ENCODE data around the gene MEGF10. TPM values are rescaled to one million over a fixed set of nuclear protein-coding genes. Genes with fewer than 3 reads are reported as not detected.
"Not testable (repeated sequence)": the region's sequence is repeated elsewhere in the genome, so short reads cannot be mapped to it uniquely, and the experiment has no call there.

MEGF10 gene
- total RNA-seq, 1 donor from 2014 or later: 0.47 TPM

DNA sequence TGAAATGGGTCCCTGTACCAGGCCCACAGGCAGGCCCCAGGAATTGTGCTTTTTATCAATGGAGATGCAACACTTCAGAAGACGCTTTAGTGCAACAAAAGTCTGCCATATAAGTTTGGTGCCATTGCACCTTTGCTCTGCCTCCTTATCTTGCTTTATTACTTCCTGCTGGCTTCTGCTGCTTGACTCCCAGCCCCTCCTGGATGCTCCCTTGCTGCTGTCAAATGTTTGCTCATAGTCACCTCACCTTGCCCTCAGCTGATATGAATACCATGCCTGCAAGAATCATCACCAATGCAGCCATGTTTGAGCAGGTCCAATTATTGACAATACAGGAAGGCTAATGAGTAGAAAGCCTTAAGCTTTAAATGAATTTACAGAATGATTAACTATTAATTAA lies 25.4 kb downstream of the MEGF10 start:
- H3K27ac ChIP-seq (replicated peaks): no peak overlapping the region
- no peaks in the 10 kb centered on the region for H3K9me3 ChIP-seq (replicated peaks)
- no peaks in the 10 kb centered on the region for H3K36me3 ChIP-seq
- H3K4me1 ChIP-seq: no peaks in the 10 kb centered on the region
- intact Hi-C loops (cut with micrococcal nuclease): no loop called here
- TF ChIP-seq, protein P1, sequence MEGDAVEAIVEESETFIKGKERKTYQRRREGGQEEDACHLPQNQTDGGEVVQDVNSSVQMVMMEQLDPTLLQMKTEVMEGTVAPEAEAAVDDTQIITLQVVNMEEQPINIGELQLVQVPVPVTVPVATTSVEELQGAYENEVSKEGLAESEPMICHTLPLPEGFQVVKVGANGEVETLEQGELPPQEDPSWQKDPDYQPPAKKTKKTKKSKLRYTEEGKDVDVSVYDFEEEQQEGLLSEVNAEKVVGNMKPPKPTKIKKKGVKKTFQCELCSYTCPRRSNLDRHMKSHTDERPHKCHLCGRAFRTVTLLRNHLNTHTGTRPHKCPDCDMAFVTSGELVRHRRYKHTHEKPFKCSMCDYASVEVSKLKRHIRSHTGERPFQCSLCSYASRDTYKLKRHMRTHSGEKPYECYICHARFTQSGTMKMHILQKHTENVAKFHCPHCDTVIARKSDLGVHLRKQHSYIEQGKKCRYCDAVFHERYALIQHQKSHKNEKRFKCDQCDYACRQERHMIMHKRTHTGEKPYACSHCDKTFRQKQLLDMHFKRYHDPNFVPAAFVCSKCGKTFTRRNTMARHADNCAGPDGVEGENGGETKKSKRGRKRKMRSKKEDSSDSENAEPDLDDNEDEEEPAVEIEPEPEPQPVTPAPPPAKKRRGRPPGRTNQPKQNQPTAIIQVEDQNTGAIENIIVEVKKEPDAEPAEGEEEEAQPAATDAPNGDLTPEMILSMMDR (IDR thresholded peaks at IDR 0.05; ENCODE audit: borderline replicate concordance): no peak
- DNase-seq: no peak
- no peak overlapping the region for H3K4me3 ChIP-seq
- peaks cover 11% of the 10 kb centered on the region for H3K27me3 ChIP-seq (ENCODE audit: low read depth)

DNA sequence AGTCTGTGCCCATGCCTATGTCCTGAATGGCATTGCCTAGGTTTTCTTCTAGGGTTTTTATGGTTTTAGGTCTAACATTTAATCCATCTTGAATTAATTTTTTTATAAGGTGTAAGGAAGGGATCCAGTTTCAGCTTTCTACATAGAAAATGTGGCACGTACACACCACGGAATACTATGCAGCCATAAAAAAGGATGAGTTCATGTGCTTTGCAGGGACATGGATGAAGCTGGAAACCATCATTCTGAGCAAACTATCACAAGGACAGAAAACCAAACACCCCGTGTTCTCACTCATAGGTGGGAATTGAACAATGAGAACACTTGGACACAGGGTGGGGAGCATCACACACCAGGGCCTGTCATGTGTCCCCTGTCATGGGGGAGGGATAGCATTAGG lies 26.8 kb downstream of the MEGF10 start:
- H3K36me3 ChIP-seq; H3K27ac ChIP-seq (replicated peaks); intact Hi-C loops (cut with micrococcal nuclease); H3K4me3 ChIP-seq; H3K4me1 ChIP-seq; DNase-seq; H3K9me3 ChIP-seq (replicated peaks): not testable (repeated sequence)
- peaks cover 11% of the 10 kb centered on the region for H3K27me3 ChIP-seq (ENCODE audit: low read depth)

DNA sequence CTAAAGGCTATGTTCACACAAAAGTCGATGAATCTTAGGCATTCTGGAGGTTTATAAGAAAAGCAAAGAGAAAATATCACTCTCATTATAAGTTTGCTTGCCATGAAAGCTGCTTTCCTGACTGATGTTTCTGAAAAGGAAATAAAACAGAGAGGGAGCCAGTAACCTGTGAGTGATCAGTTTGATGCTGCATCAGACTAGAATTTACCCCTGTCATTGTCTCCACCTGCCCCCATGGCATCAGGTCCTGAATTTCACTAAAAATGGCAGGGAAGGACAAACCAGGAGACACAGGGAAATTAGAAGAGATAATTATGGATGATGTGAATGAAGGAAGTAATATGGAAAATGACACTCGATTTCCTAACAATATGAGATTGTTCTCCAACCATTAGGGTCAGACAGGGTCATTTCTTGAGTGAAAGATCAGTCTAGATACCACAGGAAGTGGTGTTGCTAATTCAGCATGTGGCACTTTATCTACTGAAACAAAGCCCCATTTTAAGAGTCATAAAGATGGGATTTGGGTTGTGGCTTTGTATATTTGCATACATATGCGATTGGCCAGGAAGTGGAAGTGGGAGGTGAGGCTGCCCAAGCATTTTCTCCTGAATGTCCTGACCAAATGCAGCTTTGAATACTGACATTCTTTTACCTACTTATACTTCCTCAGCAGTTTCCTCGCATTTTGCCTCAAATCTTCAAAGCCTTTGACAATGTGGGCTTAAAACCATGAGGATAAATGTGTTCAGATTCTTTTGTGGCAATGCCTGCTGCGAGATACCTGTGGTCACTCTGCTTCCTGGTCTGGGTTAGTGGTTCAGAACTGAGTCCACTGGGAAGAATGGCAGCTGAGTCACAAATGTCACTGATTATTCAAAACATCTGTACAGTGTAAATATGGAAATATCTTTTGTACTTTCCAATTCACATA lies 29.7 kb downstream of the MEGF10 start:
- intact Hi-C loops (cut with micrococcal nuclease): no loop called here
- H3K27ac ChIP-seq (replicated peaks): no peak overlapping the region
- H3K27me3 ChIP-seq (ENCODE audit: low read depth): peaks cover 16% of the 10 kb centered on the region

DNA sequence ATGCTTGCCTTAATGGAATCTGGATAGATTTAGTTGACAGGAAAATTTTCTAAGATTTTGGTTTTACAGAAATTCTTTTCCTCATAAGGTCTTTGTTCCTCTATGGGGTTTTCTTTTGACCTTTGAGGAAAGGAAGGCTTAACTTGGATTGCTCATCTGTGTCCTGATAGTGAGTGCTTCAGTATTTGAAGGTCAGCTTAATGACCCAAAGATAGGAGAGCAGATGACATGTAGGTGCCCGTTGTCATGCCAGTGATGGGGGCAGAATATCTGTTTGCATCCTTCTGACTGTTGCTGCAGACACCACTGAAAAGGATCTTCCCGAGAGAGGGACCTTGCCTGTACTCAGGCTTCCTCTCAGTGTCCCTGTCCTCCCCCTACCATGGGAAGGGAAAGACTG lies 30.9 kb downstream of the MEGF10 start:
- Histone ChIP-seq H3K4me1 (no peaks in the 10 kb centered on the region), H3K4me3 (no peak overlapping the region), H3K36me3 (no peaks in the 10 kb centered on the region), H3K9me3 (replicated peaks) (no peaks in the 10 kb centered on the region), H3K27me3 (ENCODE audit: low read depth) (peaks cover 15% of the 10 kb centered on the region), H3K27ac (replicated peaks) (no peak overlapping the region)
- DNase-seq: no peak
- intact Hi-C loops (cut with micrococcal nuclease): no loop called here
- TF ChIP-seq, protein P1 (IDR thresholded peaks at IDR 0.05; ENCODE audit: borderline replicate concordance): no peak

More for the DNA sequence above, 29.7 kb downstream of the MEGF10 start:
- no peak overlapping the region for H3K4me3 ChIP-seq
- no peaks in the 10 kb centered on the region for H3K36me3 ChIP-seq
- H3K9me3 ChIP-seq (replicated peaks): no peaks in the 10 kb centered on the region
- DNase-seq: no peak
- no peaks in the 10 kb centered on the region for H3K4me1 ChIP-seq
- TF ChIP-seq, protein P1 (IDR thresholded peaks at IDR 0.05; ENCODE audit: borderline replicate concordance): no peak

DNA sequence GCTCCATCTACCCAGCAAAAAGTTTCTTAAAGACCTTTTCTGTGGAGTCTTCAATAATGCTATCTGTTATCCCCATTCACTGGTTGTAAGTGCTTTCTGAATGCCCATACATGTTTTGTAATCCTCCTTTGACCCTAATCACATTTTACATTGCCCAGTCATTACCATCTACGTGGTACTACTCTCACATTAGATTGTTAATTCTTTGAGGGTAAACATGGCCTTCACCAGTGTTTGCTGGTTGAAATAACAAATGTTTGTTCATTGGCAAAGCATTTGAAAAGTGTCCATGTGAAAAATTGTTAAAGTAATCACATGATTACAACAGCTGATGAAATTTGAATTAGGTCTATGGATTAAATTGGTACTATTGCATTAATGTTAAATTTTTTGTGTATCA lies 31.8 kb downstream of the MEGF10 start:
- no peak overlapping the region for H3K4me3 ChIP-seq
- peaks cover 6% of the 10 kb centered on the region for H3K27me3 ChIP-seq (ENCODE audit: low read depth)
- no peaks in the 10 kb centered on the region for H3K36me3 ChIP-seq
- H3K4me1 ChIP-seq: no peaks in the 10 kb centered on the region
- no peak for DNase-seq
- TF ChIP-seq, protein P1 (IDR thresholded peaks at IDR 0.05; ENCODE audit: borderline replicate concordance): no peak
- no peak overlapping the region for H3K27ac ChIP-seq (replicated peaks)
- intact Hi-C loops (cut with micrococcal nuclease): no loop called here
- no peaks in the 10 kb centered on the region for H3K9me3 ChIP-seq (replicated peaks)

DNA sequence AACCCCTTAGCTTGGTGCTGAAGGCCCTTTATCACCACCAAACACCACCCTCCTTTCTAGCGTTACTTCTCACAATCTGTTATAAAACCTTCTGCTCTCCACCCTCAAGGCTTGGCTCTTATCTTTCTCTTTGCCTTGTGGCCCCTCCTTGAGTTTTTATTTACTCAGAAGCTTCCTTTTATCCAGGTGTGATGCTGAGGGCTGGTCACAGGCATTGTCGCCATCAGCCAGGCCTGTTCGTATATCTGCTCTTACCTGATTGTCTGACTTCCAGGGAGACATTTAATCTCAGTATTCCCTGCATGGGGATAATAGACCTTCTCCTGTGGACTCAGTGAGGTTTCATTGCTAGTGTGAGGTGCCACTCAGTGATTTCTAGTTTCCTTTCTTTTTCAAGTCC lies 34.2 kb downstream of the MEGF10 start:
- Histone ChIP-seq H3K36me3 (no peaks in the 10 kb centered on the region), H3K4me1 (no peaks in the 10 kb centered on the region), H3K4me3 (no peak overlapping the region), H3K27me3 (ENCODE audit: low read depth) (peaks cover 12% of the 10 kb centered on the region), H3K27ac (replicated peaks) (no peak overlapping the region), H3K9me3 (replicated peaks) (no peaks in the 10 kb centered on the region)
- DNase-seq: no peak
- intact Hi-C loops (cut with micrococcal nuclease): no loop called here
- TF ChIP-seq, protein P1 (IDR thresholded peaks at IDR 0.05; ENCODE audit: borderline replicate concordance): no peak

Data from left ventricle myocardium inferior (tissue), 1 donor.